ENCODE data around the gene THAP9.
"Not testable (repeated sequence)": the region's sequence is repeated elsewhere in the genome, so short reads cannot be mapped to it uniquely, and the experiment has no call there.

Gene THAP9, protein sequence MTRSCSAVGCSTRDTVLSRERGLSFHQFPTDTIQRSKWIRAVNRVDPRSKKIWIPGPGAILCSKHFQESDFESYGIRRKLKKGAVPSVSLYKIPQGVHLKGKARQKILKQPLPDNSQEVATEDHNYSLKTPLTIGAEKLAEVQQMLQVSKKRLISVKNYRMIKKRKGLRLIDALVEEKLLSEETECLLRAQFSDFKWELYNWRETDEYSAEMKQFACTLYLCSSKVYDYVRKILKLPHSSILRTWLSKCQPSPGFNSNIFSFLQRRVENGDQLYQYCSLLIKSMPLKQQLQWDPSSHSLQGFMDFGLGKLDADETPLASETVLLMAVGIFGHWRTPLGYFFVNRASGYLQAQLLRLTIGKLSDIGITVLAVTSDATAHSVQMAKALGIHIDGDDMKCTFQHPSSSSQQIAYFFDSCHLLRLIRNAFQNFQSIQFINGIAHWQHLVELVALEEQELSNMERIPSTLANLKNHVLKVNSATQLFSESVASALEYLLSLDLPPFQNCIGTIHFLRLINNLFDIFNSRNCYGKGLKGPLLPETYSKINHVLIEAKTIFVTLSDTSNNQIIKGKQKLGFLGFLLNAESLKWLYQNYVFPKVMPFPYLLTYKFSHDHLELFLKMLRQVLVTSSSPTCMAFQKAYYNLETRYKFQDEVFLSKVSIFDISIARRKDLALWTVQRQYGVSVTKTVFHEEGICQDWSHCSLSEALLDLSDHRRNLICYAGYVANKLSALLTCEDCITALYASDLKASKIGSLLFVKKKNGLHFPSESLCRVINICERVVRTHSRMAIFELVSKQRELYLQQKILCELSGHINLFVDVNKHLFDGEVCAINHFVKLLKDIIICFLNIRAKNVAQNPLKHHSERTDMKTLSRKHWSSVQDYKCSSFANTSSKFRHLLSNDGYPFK

GRCh38 chr4:82900411-82901182, at the start of gene THAP9:
Gene THAP9 (plus strand): TSS chr4:82900735. CDS start chr4:82900803, 68 bp downstream.
- Histone ChIP-seq H4K20me1 (peaks cover 9 to 44% (median 37%) of the 10 kb centered on the region in 11 experiments; a peak in 19 of 22 replicates), H3K4me3 (peak within 1 kb of the TSS; percentile 65 to 83 (median 74)), H3K36me3 (peaks cover 17 to 26% (median 21%) of the 10 kb centered on the region in 11 experiments; a peak in 21 of 22 replicates), H3K9me3 (replicated peaks in 1 of 11) (no peaks in the 10 kb centered on the region), H3K27me3 (no peaks in the 10 kb centered on the region), H3K9ac (peak within 1 kb of the TSS; percentile 82 to 91 (median 89)), H3K4me1 (peaks cover 22 to 59% (median 40%) of the 10 kb centered on the region in 10 experiments), H3K27ac (peak within 1 kb of the TSS; percentile 85 to 95 (median 92)), H3K4me2 (peak within 1 kb of the TSS; percentile 81 to 97 (median 87))
- TF ChIP-seq Cebpa-rat (IDR thresholded peaks at IDR 0.05), result no peak; a peak in 1 of 22 replicates

GRCh38 chr4:82851318-82851717, 49.2 kb upstream of the THAP9 start:
- Histone ChIP-seq H3K27ac (no peak overlapping the region), H3K4me3 (no peak overlapping the region), H3K27me3 (no peaks in the 10 kb centered on the region), H3K4me1 (no peaks in the 10 kb centered on the region), H3K36me3 (peaks cover 90 to 100% (median 99%) of the 10 kb centered on the region in 11 experiments), H3K9ac (no peak overlapping the region), H3K4me2 (no peak overlapping the region), H4K20me1 (peaks cover 0 to 46% (median 3%) of the 10 kb centered on the region in 11 experiments; a peak in 5 of 22 replicates), H3K9me3 (replicated peaks in 1 of 11) (no peaks in the 10 kb centered on the region)
- TF ChIP-seq Cebpa-rat (IDR thresholded peaks at IDR 0.05), result no peak

- Histone ChIP-seq H4K20me1 (peaks cover 0 to 42% (median 0%) of the 10 kb centered on the region in 11 experiments; a peak in 5 of 22 replicates), H3K4me2 (no peak overlapping the region), H3K9me3 (replicated peaks in 1 of 11) (no peaks in the 10 kb centered on the region), H3K36me3 (peaks cover 90 to 100% (median 100%) of the 10 kb centered on the region in 11 experiments), H3K9ac (no peak overlapping the region), H3K4me3 (no peak overlapping the region), H3K4me1 (no peaks in the 10 kb centered on the region), H3K27ac (no peak overlapping the region), H3K27me3 (no peaks in the 10 kb centered on the region)
- TF ChIP-seq Cebpa-rat (IDR thresholded peaks at IDR 0.05), result no peak
Observed at GRCh38 chr4:82851885-82852750, 48.4 kb upstream of the THAP9 start.

GRCh38 chr4:82852751-82853285, 47.7 kb upstream of the THAP9 start:
- no peak overlapping the region for H3K9ac ChIP-seq
- H3K27ac ChIP-seq, result no peak overlapping the region
- H3K4me3 ChIP-seq, result no peak overlapping the region
- TF ChIP-seq Cebpa-rat (IDR thresholded peaks at IDR 0.05), result no peak
- peaks cover 0 to 36% (median 0%) of the 10 kb centered on the region in 11 experiments; a peak in 5 of 22 replicates for H4K20me1 ChIP-seq
- no peaks in the 10 kb centered on the region for H3K4me1 ChIP-seq
- no peaks in the 10 kb centered on the region for H3K9me3 ChIP-seq (replicated peaks in 1 of 11)
- peaks cover 91 to 100% (median 100%) of the 10 kb centered on the region in 11 experiments for H3K36me3 ChIP-seq
- H3K4me2 ChIP-seq, result no peak overlapping the region
- no peaks in the 10 kb centered on the region for H3K27me3 ChIP-seq

GRCh38 chr4:82860487-82860886, 40.0 kb upstream of the THAP9 start:
- H3K4me2 ChIP-seq; H3K27me3 ChIP-seq; H3K9me3 ChIP-seq (replicated peaks in 1 of 11); H4K20me1 ChIP-seq; H3K9ac ChIP-seq; H3K4me3 ChIP-seq; H3K27ac ChIP-seq: not testable (repeated sequence)
- Histone ChIP-seq H3K36me3 (peaks cover 79 to 98% (median 92%) of the 10 kb centered on the region in 11 experiments), H3K4me1 (peaks cover 0 to 22% (median 13%) of the 10 kb centered on the region in 10 experiments; a peak in 18 of 20 replicates)

GRCh38 chr4:82861529-82861928, 39.0 kb upstream of the THAP9 start:
- Histone ChIP-seq H3K27ac (no peak overlapping the region), H3K4me2 (no peak overlapping the region), H3K4me1 (peaks cover 6 to 32% (median 20%) of the 10 kb centered on the region in 10 experiments; a peak in 19 of 20 replicates), H3K27me3 (no peaks in the 10 kb centered on the region), H3K36me3 (peaks cover 77 to 98% (median 89%) of the 10 kb centered on the region in 11 experiments), H3K4me3 (no peak overlapping the region), H3K9me3 (replicated peaks in 1 of 11) (peaks cover 0 to 6% (median 0%) of the 10 kb centered on the region in 11 experiments; a peak in 5 of 22 replicates), H3K9ac (no peak overlapping the region), H4K20me1 (peaks cover 0 to 6% (median 0%) of the 10 kb centered on the region in 11 experiments; a peak in 1 of 22 replicates)
- TF ChIP-seq Cebpa-rat (IDR thresholded peaks at IDR 0.05), result no peak

GRCh38 chr4:82864336-82864979, 36.1 kb upstream of the THAP9 start:
- Histone ChIP-seq H4K20me1 (peaks cover 0 to 9% (median 0%) of the 10 kb centered on the region in 11 experiments; a peak in 2 of 22 replicates), H3K36me3 (peaks cover 88 to 100% (median 98%) of the 10 kb centered on the region in 11 experiments), H3K4me3 (no peak overlapping the region), H3K4me2 (peak overlapping the region in 7 of 11 experiments; percentile 61 to 82 (median 65); a peak in 9 of 22 replicates), H3K4me1 (peaks cover 6 to 37% (median 25%) of the 10 kb centered on the region in 10 experiments; a peak in 19 of 20 replicates), H3K27me3 (no peaks in the 10 kb centered on the region), H3K9ac (peak overlapping the region in 4 of 11 experiments; percentile 3 to 40 (median 18); a peak in 6 of 22 replicates), H3K27ac (peak overlapping the region; percentile 36 to 87 (median 82); a peak in 20 of 22 replicates), H3K9me3 (replicated peaks in 1 of 11) (peaks cover 0 to 15% (median 0%) of the 10 kb centered on the region in 11 experiments; a peak in 5 of 22 replicates)
- no peak for TF ChIP-seq Cebpa-rat (IDR thresholded peaks at IDR 0.05)

Measured in BLaER1 treated with 17β-estradiol and CSF1 and Interleukin-3, amounts not matched to agents 10 nM and 100 nM (cell line).